GM21515 (cell line): ENCODE data around the gene MYCL.

ENCODE experiments used
- ATAC-seq: cut with Tn5 transposase; IDR thresholded peaks from one replicate; pipeline ENCODE4 v1.9.1; 2021; ENCODE audit not compliant: unreplicated experiment

The MYCL gene

DNA sequence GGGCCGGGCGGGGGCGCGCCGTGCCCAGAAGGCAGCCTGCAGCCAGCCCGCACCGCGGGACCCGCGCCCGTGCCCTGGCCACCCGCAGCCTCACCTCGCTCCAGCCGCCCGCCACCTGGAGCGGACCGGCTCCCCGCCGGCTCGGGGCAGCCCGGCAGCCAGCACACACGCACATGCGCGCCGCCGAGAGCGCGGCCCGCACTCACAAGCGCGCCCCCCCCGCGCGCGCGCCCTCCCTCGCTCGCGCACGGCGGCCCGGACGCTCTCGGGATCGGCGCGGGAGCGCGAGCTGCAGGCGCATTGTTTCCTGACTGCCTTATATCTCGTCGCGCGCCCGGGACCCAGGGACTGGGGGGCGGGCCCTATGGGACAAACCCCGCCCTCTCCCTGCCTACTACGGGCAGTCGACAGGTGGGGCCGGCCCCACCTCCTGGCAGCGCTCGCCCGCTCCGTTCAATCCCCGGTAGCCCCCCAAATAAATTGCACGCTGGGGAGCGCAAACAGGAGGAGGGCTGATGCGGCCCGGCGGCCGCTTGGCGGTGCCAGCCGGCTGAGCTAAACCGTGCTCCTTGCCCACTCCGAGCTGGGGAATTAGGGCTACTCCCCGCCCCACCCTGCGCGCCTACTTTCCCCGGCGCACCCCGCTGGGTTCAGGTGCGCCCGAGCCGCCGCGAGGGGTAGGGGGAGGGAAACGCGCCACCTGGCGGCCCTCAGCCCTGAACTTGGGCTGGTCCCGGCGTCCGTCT is at the start of gene MYCL:
TSS of gene MYCL (minus strand) at position 204 of the 746 bp plus-strand sequence. CDS start 483 bp downstream, outside the sequence.
- peak; percentile 75 for ATAC-seq

DNA sequence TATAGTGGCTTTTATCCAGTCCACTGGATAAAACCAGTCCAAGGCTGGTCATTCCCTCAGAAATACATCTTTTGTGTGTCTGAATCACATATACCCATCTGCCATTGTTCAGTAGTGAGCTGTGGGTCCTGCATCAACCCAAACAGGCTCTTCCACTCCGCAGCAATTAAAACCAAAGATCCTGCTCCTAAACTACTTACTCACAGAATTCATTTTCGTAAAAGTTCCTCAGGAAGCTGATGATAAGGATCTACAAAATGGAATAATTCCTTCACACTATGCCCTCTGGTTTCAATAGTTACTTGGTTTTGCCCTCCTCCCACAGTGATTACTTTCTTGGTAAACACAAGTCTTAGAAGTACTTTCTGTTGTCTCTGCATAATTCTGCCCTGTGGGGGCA is 48.2 kb upstream of the MYCL start:
- no peak for ATAC-seq

GRCh38 chr1:39947260-39947659 is 45.5 kb upstream of the MYCL start:
- no peak for ATAC-seq

- no peak for ATAC-seq
Observed at GRCh38 chr1:39946216-39946615, 44.5 kb upstream of the MYCL start.

- no peak for ATAC-seq
Observed at GRCh38 chr1:39944410-39945112, 42.8 kb upstream of the MYCL start.

GRCh38 chr1:39943471-39944290 is 42.0 kb upstream of the MYCL start:
- no peak for ATAC-seq

- no peak for ATAC-seq
Observed at GRCh38 chr1:39940980-39941871, 39.5 kb upstream of the MYCL start.

- ATAC-seq, result no peak
Observed at GRCh38 chr1:39940253-39940652, 38.5 kb upstream of the MYCL start.

GRCh38 chr1:39938856-39939255 is 37.1 kb upstream of the MYCL start:
- ATAC-seq, result no peak

DNA sequence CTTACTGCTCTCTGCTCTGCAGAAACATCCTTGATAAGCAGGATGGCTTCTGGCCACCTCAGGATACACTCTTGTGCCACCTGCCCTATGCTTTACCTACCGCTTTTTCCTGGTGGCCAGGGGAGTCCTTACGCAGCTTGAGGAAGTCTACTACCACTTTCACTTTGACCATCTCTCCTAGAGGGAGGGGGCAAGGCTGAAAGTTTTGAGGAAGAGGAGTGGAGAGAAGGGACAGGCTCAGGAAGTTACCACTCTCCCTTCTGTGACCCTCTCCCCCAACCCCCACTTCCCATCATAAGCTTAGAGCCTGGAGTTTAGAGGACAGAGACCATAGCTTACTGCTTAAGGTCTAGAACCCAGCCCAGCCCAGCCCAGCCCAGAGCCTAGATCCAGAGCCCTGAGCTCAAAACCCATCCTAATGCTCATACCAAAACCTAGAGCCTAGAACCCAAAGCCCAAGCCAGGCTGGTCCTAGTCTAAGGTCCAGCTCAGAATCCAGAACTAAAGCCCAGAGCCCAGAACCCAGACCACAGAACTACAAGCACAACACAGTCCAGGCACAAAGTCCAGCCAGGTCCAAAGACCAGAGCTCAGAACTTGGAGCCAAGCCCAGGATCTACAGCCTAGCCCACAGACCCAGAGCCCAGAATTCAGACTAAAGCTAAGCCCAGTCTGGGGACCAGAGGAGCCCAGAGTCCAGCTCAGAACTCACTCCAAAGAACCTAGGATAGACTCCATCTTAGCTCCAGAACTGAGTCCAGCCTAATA is 35.2 kb upstream of the MYCL start:
- ATAC-seq, result no peak

DNA sequence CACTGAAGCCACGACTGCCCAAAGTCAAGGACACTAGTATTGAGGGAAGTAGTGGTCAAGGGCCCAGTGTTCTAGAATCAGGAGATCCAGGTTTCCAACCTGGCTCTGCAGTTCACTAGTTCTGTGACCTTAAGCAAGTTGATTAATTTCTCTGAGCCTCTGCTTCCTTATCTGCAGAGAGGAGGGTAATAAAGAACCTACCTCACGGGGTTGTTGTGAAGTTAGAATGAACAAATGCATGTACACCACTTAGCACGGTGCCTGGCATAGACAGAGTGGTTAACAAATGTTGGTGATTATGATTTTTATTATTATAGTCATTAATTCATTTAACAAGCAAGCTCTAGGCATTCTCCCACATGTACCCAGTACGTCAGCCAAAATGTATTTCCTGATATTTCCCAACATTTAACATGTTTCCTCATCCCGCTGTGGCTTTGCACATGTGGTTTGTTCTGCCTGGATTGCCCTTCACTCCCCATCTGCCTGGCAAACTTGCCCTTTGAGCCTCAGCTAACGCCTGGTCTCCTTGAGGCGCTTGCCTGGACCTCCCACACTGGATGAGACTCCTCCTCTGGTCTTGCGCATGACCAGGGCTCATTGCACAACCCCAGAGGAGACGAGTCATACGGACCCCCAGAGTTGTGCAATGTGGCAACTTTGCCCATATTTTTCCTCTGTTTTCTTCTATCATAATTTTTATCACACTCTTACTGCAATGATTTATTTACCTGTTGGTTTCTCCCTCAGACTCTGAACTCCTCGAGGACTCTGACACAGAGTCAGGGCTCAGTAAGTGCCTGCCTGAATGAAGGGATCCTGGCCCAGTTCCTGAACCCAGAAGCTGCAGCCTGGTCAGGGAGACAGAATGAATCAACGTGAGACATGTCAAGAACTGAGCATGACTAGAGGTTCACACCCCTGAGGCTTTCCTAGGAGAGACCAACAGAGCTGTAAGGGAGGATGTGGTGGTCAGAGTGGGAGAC is 32.5 kb upstream of the MYCL start:
- no peak for ATAC-seq

DNA sequence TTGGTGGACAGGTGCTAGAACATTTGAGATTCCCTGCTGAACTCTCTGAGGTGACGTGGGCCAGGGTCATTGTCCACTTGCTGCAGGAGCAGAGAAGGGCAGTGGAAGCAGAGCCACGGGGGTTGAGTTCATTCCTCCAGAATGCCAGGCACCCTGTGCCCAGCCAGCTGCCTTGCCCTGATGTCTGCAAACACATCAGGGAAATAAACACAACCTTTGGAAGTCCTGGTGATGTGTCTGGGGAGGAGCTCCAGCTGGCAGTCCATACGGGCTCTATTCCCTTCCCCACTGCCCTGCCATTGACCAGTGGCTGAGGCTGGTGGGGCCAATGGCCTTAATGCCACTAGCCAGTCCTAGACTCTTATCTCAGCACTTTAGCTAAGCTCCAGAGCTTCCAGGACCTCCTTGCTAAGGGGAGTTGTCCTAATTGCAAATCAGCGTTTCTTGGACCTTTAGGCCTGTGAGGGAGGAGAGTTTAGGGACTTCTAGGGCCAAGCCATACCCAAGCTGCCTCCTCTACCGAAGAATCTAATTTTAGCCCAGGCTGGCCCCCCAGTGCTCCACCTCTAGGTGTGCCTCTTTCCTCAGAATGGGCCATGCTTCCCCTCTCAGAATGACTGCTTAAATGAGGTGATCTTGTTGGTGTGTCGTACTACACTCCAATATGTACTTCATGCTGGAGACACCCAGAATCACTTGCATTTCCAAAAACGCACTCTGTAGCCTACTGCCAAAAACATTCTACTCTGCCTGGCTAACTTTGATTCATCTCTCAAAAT is 27.3 kb upstream of the MYCL start:
- no peak for ATAC-seq

- ATAC-seq, result no peak
Observed at GRCh38 chr1:39927538-39927937, 25.8 kb upstream of the MYCL start.

DNA sequence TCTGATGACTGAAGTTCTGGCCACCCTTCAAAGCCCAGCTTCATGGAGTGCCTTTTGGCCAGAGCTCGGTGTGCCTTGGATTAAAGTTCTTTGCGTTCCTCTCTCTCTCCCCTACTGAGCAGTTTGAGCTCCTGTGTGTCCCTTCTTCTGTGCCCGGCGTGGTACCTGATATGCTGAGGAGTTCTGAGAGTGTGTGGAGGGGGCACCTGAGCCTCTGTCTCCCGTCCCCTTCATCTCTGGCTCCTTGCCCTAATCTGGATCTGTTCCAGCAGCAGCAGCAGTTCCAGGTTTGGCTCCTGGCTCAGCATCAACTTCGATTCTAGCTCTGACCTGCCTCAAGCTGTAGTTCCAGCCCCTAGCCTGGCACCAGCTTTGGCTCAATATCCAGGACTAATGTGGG is 25.1 kb upstream of the MYCL start:
- ATAC-seq, result no peak

- ATAC-seq, result no peak
Observed at GRCh38 chr1:39926343-39926793, 24.7 kb upstream of the MYCL start.

DNA sequence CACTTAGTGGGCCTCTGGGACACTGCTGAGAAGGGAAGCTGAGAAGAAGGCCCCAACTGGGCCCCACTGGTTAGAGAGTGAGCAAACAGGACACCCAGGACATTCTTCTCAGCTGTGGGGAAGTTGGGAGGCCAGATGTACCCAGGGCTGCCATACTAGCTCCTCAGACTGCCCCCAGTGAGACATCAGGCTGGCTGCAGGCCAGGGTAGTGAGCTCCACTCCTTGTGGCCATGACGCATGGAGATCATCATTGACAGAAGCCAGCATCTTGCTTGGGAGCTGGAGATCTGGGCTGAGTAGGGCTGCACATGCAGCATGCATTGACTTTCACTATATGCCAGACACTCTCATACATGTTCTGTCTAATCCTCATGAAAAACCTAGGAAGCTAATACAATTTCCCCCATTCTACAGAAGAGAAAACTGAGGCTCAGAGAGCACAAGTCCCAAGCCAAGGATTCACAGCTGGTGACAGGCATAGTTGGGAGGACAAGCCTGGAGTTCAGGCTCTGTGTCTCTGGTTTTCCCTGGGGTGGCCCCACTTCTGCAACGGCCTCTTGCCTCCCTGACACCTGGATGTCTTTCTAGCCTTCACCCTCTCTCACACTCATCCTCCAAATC is 24.1 kb upstream of the MYCL start:
- ATAC-seq, result no peak

DNA sequence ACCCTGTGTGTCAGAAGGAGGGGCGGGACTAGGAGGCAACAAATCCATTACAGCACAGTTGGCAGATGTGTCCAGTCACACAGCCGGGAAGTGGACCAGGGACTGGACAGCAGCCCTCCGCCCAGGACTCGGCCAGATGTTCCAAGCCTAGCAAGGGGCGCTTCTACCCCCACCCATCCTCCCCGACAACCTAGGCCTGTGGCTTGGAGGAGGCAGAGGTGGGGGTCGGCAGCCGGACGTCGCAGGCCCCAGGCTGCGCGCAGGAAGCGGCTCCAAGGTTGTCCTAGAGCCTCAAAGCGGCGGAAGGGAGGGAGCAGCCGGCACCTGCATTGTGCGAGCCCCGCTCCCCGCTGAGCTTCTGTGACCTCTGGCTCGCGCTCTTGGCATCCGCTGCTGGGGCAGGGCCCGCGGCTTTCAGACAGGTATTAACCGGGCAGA is 20.6 kb upstream of the MYCL start:
- no peak for ATAC-seq
